Suppressor macrophage (primary cell): ENCODE measurements around the gene NR4A3.

Experiments used
- DNase-seq, 4 experiments: peaks; one replicate each; pipeline ENCODE4 v3.0.0-alpha.2; 2020 to 2022

NR4A3 gene

DNA sequence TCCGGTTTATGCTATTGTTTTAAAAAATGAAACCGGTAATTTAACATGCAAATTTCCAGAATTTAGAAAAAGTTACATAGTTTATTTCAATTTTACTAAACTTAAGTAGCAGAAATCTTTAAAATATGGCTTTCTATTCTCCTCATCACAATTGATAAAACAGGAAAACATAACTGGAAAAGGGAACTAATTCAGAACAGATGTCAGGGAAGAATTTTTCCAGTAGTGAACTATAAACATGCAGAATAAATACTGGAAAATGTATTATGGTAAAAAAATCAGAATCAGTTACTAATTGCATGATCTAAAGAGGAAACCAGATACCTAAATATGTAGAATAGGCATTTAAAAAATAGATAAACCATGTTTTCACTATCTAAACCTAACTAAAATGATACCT, 7.3 kb upstream of the NR4A3 start:
- no peak for DNase-seq

DNA sequence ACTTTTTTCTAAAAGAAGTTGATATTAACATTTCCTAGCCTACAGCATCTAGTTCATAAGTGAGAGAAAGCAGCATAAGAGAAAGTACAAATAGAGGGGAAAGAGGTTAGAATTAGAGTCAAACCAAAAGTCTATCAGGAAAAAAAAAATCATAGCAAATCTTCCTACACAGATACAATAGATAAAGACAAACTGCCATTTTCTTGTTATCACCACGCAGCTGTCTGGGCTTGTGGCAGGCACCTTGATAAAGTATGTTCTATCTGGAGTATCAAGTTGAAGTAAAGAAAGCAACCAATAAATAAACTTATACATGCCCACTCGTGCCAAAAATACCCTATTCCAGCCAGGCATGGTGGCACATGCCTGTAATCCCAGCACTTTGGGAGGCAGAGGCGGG, 5.3 kb upstream of the NR4A3 start:
- no peak for DNase-seq

DNA sequence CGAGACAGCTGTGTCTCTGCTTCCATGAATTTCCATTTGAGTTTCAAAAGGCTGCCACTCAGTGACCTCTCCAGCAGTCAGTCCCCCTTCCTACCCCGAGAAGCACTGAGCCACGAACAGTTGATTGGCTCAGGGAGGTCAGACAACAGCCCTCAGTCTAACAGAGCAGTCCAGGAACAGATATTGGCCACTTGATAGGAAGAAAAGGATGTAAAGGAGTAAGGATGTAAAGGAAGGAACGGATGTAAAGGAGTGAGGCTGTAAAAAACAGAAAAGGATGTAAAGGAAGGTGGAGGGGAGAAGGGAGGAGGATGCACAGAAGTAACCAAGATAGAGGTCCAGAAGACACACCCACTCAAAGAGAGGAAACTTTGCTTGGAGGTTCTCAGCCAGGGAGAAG, 3.2 kb upstream of the NR4A3 start:
- DNase-seq = no peak

DNA sequence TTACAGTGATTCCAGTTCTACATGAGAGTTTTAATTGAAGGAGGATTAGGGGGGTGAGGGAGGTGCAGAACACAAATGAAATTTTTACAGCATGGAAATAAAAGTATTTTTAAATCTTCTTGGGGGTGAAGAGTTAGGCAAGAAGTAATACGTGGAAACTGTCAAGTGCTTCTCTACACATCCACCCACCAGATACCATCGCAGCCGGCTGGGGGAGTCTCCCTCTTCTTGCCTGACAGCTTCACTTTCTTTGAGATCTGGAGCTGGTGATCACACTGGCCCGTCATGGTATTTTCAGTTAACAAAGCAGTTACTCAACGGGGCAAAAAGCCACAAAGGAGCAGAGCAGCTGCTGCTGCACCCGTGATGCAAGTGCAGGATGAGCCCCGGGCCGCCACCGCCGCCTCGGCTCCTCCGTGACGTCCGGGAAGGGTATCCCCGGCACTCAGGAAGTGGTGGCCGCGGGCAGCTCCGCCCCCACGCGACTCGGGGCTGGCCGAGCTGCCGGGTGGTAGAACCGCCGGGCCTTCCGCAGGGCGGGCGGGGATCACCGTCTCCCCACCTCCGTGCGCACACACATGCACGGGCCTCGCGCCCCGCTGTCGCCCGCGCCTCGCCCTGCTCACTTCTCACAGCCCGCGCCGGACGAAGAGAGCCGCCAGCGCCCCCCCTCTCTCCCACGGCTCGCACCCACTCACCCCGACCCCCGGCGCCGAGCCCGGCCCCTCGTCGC, 2.4 kb upstream of the NR4A3 start:
- peak; percentile 98 to 99 (median 98) for DNase-seq

DNA sequence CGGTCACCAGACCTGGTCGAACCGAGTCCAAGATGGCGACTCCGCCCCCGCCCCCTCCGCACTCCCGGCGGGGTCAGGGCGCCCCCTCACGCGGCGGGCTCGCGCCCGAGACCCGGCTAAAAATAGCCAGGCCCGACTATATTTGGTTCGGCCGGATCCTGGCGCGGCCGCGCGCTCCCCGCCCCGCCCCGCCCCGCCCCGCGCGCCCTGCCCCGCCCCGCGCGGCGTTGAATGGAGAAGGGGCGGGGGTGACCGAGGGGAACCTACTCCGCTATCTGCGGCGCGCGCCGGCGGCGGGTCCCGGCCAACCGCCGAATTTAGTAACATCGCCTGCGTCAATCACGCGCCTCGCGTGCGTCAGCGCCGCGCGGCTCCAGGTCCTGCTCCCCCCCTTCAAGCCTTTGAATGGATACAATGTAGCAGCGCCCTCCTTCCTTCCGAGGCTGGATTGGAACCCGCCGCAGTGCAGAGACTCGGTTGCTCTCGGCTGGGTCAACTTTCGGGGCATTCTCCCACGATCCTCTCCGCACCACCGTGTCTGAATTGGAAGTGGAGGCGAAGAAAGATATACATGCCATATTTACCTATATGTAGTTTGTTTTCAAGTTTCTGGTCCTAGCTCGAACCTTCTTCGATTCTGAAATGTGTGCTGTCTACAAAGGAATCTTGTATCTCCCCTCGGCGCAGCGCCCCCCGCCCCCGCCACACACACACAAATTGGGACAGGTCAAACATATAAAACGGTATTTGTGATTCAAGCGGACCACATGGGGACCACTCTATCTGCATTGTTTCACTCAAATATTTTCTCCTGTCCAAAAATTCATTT, 1.6 kb upstream of the NR4A3 start:
- peak; percentile 98 for DNase-seq

DNA sequence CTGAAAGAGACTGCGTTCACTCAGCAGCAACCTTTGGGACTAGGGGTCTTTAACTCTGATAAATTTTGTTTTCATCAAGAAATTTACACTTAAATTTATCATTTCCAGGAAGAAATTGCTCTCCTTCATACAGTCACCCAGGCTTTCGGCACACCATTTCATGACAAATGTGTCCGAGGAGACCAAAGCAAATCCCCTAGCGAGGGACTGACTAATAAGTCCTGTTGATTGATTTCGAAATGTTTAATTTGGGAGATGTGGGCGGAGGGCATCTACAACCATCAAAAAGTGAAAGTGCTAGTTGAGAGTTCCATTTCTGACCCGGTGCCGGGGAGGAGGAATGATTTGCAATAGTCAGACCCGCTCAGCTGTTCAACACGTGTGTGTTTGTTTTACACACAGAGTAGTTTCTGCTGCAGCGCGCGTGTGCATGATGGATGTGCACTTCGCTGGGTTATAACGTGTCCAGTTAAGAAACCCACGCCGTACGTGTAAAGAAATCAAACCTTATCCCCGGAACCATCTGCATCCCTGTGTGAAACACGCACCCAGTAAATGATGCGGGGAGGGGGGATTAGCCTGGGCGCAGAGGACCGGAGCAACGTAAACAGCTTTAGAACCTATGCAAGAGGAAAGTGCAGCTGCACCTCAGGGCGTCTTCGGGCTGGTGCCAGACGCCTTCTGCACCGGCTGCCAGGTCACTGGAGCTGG, 845 bp upstream of the NR4A3 start:
- peak; percentile 81 to 96 (median 91) for DNase-seq

DNA sequence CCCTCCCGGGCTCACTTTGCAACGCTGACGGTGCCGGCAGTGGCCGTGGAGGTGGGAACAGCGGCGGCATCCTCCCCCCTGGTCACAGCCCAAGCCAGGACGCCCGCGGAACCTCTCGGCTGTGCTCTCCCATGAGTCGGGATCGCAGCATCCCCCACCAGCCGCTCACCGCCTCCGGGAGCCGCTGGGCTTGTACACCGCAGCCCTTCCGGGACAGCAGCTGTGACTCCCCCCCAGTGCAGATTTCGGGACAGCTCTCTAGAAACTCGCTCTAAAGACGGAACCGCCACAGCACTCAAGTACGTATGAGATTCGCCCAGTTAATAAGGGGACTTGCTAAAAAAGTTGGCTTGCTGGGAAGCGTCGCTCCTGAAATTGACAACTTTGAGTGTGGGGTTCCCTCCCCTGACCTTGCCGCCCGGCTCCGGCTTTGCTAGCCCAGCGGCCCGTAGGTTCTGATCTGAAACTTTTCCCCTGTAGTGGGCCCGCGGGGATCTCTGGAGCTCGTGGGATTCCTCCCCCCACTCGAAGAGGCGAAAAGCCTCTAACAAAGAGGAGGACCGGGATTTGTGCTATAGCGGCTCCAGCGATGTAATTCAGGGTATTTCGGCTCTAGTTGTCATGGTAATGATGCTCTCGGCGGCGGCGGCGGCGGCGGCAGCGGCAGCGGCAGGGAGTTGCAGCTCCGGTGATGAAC, 572 bp downstream of the NR4A3 start:
- DNase-seq = peak in 2 of 4 experiments; percentile 56 to 69

DNA sequence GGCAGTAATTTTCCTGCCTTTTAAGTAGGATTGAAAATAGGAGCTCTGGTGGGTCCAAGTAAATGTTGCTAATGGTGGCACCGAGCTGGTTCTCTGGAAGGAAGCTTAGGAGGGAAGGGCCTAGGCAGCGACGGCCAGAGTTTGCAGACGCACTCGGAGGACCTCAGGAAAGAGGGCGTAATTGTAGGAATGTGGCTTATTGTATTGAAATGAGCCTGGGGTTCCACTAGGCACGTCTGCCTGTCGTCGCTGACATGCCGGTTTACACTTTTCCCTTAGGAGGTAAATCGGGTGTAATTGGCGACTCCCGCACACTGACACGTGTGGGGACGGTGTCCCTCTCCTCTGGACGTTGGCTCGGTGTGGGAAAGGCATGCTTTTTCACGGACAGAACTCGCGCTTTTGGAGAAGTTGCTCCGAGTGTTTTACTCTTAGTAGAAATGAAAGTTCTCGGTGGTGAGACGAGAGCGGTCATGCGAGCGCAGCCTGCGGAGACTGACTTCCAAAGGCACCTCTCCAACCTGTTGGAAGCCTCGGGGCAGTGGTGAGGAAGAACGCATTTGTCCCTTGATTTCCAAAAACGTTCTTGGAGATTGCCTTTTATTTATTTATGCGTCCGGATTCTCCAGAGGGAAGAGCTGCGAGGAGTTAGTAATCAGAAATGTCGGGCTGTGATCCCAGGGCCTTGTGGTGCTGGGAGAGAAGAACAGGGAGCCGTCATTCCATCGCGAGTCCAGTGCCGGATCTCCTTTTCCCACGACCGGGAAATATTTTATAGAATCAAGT, 1.3 kb downstream of the NR4A3 start:
- peak; percentile 37 to 57 (median 50) for DNase-seq

DNA sequence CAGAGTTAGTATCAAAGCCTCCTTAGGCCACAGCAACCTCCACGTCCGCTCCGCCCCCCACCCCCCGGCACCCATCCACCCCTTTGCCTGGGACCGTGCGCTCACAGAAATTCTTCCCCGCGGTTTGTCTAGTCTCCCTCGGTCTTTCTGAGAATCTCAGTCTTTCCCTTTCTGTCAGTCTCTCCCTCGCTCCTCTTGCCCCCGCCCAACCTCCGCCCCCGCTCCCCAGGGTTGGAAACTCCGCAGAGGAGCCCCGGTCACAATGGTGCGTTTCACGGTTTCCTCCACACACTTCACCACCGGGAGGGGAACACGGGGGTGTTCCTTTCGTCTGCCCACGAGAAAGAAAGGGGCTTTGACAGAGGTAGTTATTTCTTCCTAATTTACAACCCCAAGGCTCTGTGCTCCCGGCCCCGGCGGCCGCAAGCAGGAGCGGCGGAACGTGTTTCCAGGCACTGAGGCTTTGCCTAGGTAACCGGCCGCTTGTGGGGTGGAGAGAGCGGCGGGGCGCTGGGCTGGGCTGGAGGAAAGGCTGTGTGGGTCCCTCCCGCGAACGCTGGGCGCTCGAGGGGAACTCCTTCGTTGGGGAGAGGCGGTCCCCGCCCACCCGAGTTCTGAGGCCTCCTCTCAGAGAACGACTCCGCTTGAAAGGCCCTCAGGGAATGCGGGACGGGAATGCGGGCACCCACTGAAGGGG, 2.1 kb downstream of the NR4A3 start:
- DNase-seq = peak; percentile 61 to 74 (median 70)

DNA sequence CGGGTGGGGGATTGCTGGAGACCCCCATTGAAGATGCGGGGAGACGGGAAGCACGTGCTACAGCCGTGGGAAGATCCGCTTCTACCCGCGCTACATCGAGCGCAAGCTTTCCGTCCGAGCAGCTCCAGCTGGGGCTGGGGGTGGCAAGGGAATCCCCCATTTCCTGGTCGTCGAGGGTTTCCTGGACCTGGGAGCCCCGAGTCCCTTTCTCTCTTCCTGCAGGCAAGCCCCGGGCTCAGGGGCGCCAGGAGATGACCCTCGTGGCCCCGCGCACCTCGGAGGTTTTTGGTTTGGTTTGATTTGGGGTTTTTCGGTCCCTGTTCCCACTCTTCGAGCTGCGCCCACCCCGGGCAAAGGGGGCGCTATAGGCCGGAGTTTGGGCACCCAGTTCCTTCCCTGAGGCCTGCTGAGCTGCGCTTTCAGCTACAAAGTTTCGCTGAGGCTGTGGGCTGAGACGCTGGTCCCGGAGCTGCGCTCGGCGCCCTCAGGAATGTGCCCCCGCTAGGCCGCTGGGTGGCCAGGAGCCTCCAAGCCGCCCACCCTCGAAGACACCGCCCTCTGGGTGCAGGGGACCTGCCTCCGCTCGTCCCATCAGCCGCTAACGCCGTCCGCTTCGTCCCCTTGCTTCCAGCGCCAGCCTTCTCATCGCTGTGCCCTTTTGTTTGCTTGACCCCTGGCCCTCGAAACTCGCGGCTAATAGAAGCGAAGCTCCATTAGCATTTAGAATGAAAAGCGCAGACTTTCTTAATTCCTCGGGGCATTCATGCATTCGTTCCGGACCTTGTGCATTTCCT, 2.9 kb downstream of the NR4A3 start:
- DNase-seq = peak; percentile 69 to 87 (median 76)

DNA sequence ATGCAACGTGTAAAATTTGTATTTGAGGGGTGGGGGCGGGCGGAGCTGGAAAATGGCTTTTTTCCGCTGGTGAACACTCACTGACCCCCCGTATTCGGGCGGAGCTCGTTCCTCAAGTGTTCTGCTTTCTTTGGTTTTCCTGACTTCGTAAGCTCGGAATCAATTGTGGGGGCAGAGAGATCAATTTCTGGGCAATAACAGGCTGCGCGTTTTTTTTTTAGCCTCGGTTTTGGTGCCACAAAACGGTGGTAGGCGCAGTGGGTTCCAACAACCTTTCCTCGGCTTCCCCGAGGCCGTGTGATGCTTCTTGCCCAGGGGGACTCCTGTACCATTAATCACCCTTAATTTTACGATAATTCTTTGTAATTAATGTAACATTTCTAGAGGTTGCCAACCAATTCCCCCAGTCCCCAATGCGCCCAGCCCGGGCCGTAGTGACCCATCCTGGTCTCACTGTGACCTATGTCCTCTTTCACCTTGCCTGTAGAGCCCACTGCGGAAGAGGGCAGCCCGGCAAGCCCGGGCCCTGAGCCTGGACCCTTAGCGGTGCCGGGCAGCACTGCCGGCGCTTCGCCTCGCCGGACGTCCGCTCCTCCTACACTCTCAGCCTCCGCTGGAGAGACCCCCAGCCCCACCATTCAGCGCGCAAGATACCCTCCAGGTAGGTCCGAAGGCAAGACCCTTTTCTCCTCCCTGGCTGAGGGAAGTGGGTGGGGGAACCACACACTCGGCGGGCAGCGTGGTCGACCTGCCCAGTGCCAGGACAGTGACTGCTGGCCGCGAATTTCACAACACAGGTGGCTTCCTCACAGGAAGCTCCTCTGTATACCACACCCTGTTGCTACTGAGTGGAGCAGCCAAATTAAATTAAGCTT, 3.7 kb downstream of the NR4A3 start:
- peak in 2 of 4 experiments; percentile 25 to 31 for DNase-seq

DNA sequence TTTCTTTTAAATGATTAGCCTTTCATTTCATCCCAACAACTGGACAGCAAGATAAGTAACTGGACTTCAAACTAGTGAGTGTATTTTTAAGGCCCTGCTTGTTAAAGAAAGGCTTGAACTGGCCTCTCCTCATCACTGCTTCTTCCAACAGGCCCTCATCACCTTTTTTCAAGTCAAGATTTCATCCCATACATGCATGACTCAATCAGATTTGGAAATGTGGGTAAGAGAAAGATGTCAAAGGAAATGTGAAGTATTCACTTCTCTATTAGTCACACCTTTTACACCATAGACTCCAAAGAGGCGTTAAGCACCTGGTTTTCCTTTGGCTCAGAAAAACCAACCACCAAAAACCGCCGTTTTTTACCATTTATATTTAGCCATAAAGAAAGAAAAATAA, 4.9 kb downstream of the NR4A3 start:
- DNase-seq = no peak

DNA sequence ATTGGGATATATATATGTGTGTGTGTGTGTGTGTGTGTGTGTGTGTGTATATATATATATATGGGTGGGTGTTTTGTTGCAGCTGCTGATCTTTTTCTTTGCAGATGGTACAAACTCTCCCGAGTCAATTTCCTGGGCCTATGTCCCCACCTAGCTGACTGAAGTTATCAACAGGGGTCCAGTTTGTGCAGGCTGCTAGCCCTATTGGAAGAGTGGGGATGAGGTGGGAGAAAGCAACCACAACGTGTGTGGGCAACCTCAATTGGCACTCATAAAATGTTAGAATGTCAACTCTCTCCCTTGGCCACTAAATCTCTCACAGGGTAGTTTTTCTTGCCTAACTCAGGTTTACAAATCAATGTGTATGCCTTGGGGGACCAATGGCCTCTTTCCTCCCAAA, 5.6 kb downstream of the NR4A3 start:
- DNase-seq = no peak

DNA sequence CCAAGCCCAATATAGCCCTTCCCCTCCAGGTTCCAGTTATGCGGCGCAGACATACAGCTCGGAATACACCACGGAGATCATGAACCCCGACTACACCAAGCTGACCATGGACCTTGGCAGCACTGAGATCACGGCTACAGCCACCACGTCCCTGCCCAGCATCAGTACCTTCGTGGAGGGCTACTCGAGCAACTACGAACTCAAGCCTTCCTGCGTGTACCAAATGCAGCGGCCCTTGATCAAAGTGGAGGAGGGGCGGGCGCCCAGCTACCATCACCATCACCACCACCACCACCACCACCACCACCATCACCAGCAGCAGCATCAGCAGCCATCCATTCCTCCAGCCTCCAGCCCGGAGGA, 6.3 kb downstream of the NR4A3 start:
- DNase-seq = no peak

DNA sequence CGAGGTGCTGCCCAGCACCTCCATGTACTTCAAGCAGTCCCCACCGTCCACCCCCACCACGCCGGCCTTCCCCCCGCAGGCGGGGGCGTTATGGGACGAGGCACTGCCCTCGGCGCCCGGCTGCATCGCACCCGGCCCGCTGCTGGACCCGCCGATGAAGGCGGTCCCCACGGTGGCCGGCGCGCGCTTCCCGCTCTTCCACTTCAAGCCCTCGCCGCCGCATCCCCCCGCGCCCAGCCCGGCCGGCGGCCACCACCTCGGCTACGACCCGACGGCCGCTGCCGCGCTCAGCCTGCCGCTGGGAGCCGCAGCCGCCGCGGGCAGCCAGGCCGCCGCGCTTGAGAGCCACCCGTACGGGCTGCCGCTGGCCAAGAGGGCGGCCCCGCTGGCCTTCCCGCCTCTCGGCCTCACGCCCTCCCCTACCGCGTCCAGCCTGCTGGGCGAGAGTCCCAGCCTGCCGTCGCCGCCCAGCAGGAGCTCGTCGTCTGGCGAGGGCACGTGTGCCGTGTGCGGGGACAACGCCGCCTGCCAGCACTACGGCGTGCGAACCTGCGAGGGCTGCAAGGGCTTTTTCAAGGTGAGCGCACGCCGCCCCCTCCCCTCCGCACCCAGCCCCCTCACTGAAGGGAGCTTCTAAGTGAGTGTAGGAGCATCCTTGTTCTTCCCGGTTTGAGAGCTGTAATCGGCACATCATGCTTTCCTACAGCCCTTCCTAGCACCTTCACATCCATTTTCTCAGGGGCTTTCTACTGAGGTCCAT, 6.9 kb downstream of the NR4A3 start:
- DNase-seq = peak in 2 of 4 experiments; percentile 28 to 40

DNA sequence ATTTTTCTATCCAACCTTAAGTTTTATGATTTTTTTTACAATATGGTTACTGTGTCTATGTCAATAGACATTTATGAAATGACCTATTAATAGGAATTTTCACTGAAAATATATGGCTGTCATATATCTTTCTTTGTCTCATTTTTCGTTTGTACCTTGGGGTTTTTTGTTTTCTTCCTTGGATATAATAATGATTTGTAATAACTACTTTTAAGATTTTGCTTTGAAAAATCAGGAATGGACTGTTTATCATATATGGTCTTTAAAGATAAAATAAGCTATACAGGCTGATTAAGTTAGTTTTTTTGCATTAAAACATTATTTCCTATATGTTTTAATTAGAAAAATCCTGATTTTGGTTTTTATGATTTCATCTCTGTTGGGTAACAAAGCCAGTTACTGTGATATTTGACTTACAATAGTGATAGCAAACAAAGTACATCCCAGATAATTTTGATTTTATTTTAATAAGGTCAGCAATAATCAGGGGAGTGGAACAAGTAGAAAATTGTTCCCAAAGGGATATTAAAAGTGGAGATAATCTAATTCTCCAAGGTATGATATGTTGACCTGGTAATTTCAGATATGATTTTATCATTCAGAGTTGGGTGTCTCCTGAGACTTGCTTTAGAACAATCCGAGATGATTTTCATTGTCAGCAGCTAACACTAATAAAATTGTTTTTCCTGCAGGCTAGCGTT, 10.3 kb downstream of the NR4A3 start:
- no peak for DNase-seq

DNA sequence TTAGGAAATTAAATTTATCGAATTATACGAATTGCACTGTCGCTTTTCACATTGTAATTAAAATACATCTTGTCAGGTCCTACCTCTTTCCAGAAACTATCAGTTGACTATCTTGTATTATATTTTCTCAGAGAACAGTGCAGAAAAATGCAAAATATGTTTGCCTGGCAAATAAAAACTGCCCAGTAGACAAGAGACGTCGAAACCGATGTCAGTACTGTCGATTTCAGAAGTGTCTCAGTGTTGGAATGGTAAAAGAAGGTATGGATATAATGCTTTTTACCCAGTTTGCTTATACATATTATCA, 10.8 kb downstream of the NR4A3 start:
- no peak for DNase-seq

DNA sequence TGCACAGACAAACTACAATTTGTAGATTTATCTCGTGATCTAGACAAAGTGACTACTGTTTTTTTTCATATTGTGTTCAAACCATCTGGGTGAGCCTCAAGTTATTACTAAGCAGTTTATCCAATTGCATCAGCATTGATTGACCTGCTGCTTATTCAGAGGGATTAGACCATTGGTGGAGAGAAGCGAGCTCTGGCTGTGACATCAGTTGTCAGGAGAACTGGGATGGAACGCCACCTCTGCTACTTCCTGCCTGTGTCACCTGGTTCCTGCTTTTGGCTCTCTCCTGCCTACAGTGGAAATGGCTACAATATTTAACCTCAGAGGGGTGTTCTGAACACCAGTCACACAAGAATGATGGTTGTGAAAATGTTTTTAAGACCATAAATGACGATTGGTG, 12.1 kb downstream of the NR4A3 start:
- peak in 1 of 4 experiments; percentile 47 for DNase-seq
